IMR-90 (cell line): ENCODE measurements around the gene COA5.

Source experiments
- BHLHE40 ChIP-seq: fragments of 150-350 bp; IDR thresholded peaks from 2 replicates; pipeline ENCODE4 v1.6.1; 2016; ENCODE audit warnings: mild to moderate bottlenecking, low read depth, low read length
- CEBPB ChIP-seq: IDR thresholded peaks from 2 replicates; pipeline ENCODE4 v1.6.1; 2012; ENCODE audit warnings: low read depth, low read length, improper control_type of control experiment
- CHD1 ChIP-seq: IDR thresholded peaks from 2 replicates; pipeline ENCODE4 v1.6.1; 2012; ENCODE audit warnings: low read depth, low read length, improper control_type of control experiment
- CTCF ChIP-seq: conservative IDR thresholded peaks from 2 replicates; pipeline ENCODE4 v1.5.1; 2012; ENCODE audit warnings: mild to moderate bottlenecking, low read depth, low read length, improper control_type of control experiment
- MAZ ChIP-seq: IDR thresholded peaks from 2 replicates; pipeline ENCODE4 v1.6.1; 2012; ENCODE audit warnings: low read depth, mild to moderate bottlenecking, low read length, improper control_type of control experiment, moderate library complexity, borderline replicate concordance
- MXI1 ChIP-seq: IDR thresholded peaks from 2 replicates; pipeline ENCODE4 v1.6.1; 2012; ENCODE audit warnings: low read depth, mild to moderate bottlenecking, low read length, moderate library complexity, borderline replicate concordance
- NFE2L2 ChIP-seq: fragments of 150-350 bp; IDR thresholded peaks from 2 replicates; pipeline ENCODE4 v1.6.1; 2016; ENCODE audit warnings: low read depth, mild to moderate bottlenecking, low read length
- POLR2A ChIP-seq: IDR thresholded peaks from 2 replicates; pipeline ENCODE4 v1.6.1; 2012; ENCODE audit warnings: mild to moderate bottlenecking, low read depth, low read length
- RAD21 ChIP-seq: IDR thresholded peaks from 2 replicates; pipeline ENCODE4 v1.6.1; 2012; ENCODE audit warnings: low read length, improper control_type of control experiment
- RCOR1 ChIP-seq: IDR thresholded peaks from 2 replicates; pipeline ENCODE4 v1.6.1; 2012; ENCODE audit warnings: mild to moderate bottlenecking, low read length, improper control_type of control experiment; ENCODE audit not compliant: insufficient replicate concordance
- RFX5 ChIP-seq: IDR thresholded peaks from 2 replicates; pipeline ENCODE4 v1.8.0; 2012; ENCODE audit warnings: low read depth, mild to moderate bottlenecking, low read length, moderate library complexity
- SMC3 ChIP-seq: fragments of 150-350 bp; IDR thresholded peaks from 2 replicates; pipeline ENCODE4 v1.6.1; 2016; ENCODE audit warnings: low read depth, mild to moderate bottlenecking, antibody characterized with exemption, low read length, moderate library complexity
- USF2 ChIP-seq: fragments of 150-350 bp; IDR thresholded peaks from 2 replicates; pipeline ENCODE4 v1.6.1; 2017; ENCODE audit warnings: mild to moderate bottlenecking, antibody characterized with exemption, low read length, low read depth
- TF ChIP-seq, protein P1 (sequence below): fragments of 150-350 bp; IDR thresholded peaks from 2 replicates; pipeline ENCODE4 v1.6.1; 2016; ENCODE audit warnings: low read depth, mild to moderate bottlenecking, low read length, moderate library complexity, borderline replicate concordance

- TF ChIP-seq POLR2A (no peak), CTCF (no peak), BHLHE40 (no peak), RFX5 (no peak), RAD21 (no peak), RCOR1 (no peak), USF2 (no peak), MXI1 (no peak), CHD1 (no peak), MAZ (no peak), CEBPB (no peak), SMC3 (no peak), NFE2L2 (no peak)
- TF ChIP-seq, protein P1, sequence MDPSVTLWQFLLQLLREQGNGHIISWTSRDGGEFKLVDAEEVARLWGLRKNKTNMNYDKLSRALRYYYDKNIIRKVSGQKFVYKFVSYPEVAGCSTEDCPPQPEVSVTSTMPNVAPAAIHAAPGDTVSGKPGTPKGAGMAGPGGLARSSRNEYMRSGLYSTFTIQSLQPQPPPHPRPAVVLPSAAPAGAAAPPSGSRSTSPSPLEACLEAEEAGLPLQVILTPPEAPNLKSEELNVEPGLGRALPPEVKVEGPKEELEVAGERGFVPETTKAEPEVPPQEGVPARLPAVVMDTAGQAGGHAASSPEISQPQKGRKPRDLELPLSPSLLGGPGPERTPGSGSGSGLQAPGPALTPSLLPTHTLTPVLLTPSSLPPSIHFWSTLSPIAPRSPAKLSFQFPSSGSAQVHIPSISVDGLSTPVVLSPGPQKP = no peak
Observed at GRCh38 chr2:98559581-98559980, 48.7 kb downstream of the COA5 start.
